H9 (cell line): ENCODE data around the gene TMEM248. TPM values are rescaled to one million over a fixed set of nuclear protein-coding genes. Genes with fewer than 3 reads are reported as not detected.
"Not testable (repeated sequence)": the region's sequence is repeated elsewhere in the genome, so short reads cannot be mapped to it uniquely, and the experiment has no call there.

Experiments used
- DNase-seq: peaks from one replicate; pipeline ENCODE4 v3.0.0-alpha.2; 2017
- H2AFZ ChIP-seq: one replicate; pipeline ENCODE4 v1.6.1; 2013; ENCODE audit warnings: mild to moderate bottlenecking, low read length, control low read depth, moderate library complexity
- H2AK5ac ChIP-seq: 2 replicates; pipeline ENCODE4 v1.6.1; 2013; ENCODE audit warnings: low read length, control low read depth, mixed read lengths; ENCODE audit not compliant: insufficient read length
- H2BK120ac ChIP-seq: one replicate; pipeline ENCODE4 v1.6.1; 2013; ENCODE audit warnings: low read depth, mild to moderate bottlenecking, low read length, control low read depth, inconsistent platforms; ENCODE audit not compliant: poor library complexity, severe bottlenecking
- H2BK12ac ChIP-seq: 2 replicates; pipeline ENCODE4 v1.6.1; 2013; ENCODE audit warnings: low read length, control low read depth, mixed read lengths, low read depth; ENCODE audit not compliant: insufficient read length
- H2BK15ac ChIP-seq: 2 replicates; pipeline ENCODE4 v1.6.1; 2013; ENCODE audit warnings: low read depth, low read length, control low read depth
- H2BK20ac ChIP-seq: one replicate; pipeline ENCODE4 v1.6.1; 2013; ENCODE audit warnings: low read depth, mild to moderate bottlenecking, low read length, control low read depth, inconsistent platforms; ENCODE audit not compliant: poor library complexity, severe bottlenecking
- H2BK5ac ChIP-seq: 2 replicates; pipeline ENCODE4 v1.6.1; 2013; ENCODE audit warnings: low read length, control low read depth, mixed read lengths; ENCODE audit not compliant: insufficient read length
- H3K14ac ChIP-seq: 2 replicates; pipeline ENCODE4 v1.6.1; 2013; ENCODE audit warnings: low read length, control low read depth; ENCODE audit not compliant: insufficient read depth
- H3K18ac ChIP-seq: 2 replicates; pipeline ENCODE4 v1.6.1; 2013; ENCODE audit warnings: low read depth, mild to moderate bottlenecking, mixed read lengths, low read length, control low read depth; ENCODE audit not compliant: insufficient read length
- H3K23ac ChIP-seq: 2 replicates; pipeline ENCODE4 v1.6.1; 2013; ENCODE audit warnings: low read length, control low read depth, mixed read lengths, low read depth; ENCODE audit not compliant: insufficient read length
- H3K23me2 ChIP-seq: 2 replicates; pipeline ENCODE4 v1.6.1; 2013; ENCODE audit warnings: low read depth, mild to moderate bottlenecking, mixed read lengths, low read length, control low read depth; ENCODE audit not compliant: insufficient read length, poor library complexity, severe bottlenecking
- H3K27ac ChIP-seq: 2 replicates; pipeline ENCODE4 v1.5.1; 2013; ENCODE audit warnings: low read length, control low read depth, mixed read lengths, low read depth; ENCODE audit not compliant: insufficient read length
- H3K27me3 ChIP-seq: 2 replicates; pipeline ENCODE4 v1.6.1; 2013; ENCODE audit warnings: low read length, control low read depth, inconsistent platforms; ENCODE audit not compliant: insufficient read depth
- H3K4ac ChIP-seq: 2 replicates; pipeline ENCODE4 v1.6.1; 2013; ENCODE audit warnings: low read depth, mild to moderate bottlenecking, control low read depth, inconsistent platforms, low read length, moderate library complexity
- H3K4me1 ChIP-seq: 2 replicates; pipeline ENCODE4 v1.6.1; 2013; ENCODE audit warnings: low read length, control low read depth, inconsistent platforms; ENCODE audit not compliant: insufficient read depth
- H3K4me2 ChIP-seq: 2 replicates; pipeline ENCODE4 v1.6.1; 2013; ENCODE audit warnings: low read length, control low read depth, mixed read lengths; ENCODE audit not compliant: insufficient read length, insufficient read depth
- H3K56ac ChIP-seq: 2 replicates; pipeline ENCODE4 v1.6.1; 2013; ENCODE audit warnings: low read depth, mild to moderate bottlenecking, mixed read lengths, low read length, control low read depth; ENCODE audit not compliant: insufficient read length
- H3K79me1 ChIP-seq: 2 replicates; pipeline ENCODE4 v1.6.1; 2013; ENCODE audit warnings: low read depth, mild to moderate bottlenecking, moderate library complexity, low read length, control low read depth, inconsistent platforms; ENCODE audit not compliant: insufficient read depth, poor library complexity, severe bottlenecking
- H3K79me2 ChIP-seq: 2 replicates; pipeline ENCODE4 v1.6.1; 2013; ENCODE audit warnings: low read length, control low read depth, inconsistent platforms; ENCODE audit not compliant: insufficient read depth
- H3K9ac ChIP-seq: 2 replicates; pipeline ENCODE4 v1.6.1; 2013; ENCODE audit warnings: low read length, control low read depth, mixed read lengths; ENCODE audit not compliant: insufficient read length; ENCODE audit errors: extremely low read depth
- H3K9me3 ChIP-seq: one replicate; pipeline ENCODE4 v1.6.1; 2013; ENCODE audit warnings: low read depth, low read length, inconsistent platforms; ENCODE audit not compliant: control insufficient read depth
- H3T11ph ChIP-seq: one replicate; pipeline ENCODE4 v1.6.1; 2013; ENCODE audit warnings: mild to moderate bottlenecking, low read length, control low read depth, inconsistent platforms
- H4K20me1 ChIP-seq: one replicate; pipeline ENCODE4 v1.6.1; 2013; ENCODE audit not compliant: control insufficient read depth, insufficient read length, insufficient read depth
- H4K5ac ChIP-seq: 2 replicates; pipeline ENCODE4 v1.6.1; 2013; ENCODE audit warnings: low read depth, mild to moderate bottlenecking, mixed read lengths, low read length, control low read depth; ENCODE audit not compliant: insufficient read length
- H4K8ac ChIP-seq: replicated peaks from 2 replicates; pipeline ENCODE4 v1.6.1; 2013; ENCODE audit warnings: low read length, control low read depth, mixed read lengths, low read depth; ENCODE audit not compliant: insufficient read length
- H4K91ac ChIP-seq: 2 replicates; pipeline ENCODE4 v1.6.1; 2013; ENCODE audit warnings: low read depth, mild to moderate bottlenecking, moderate library complexity, mixed read lengths, low read length, control low read depth; ENCODE audit not compliant: insufficient read length
- H3K27ac Mint-ChIP-seq, 3 experiments: 2 replicates in 2 of 3; 3 replicates in 1 of 3; pipeline ENCODE4 v1.8.0; 2020 to 2021; ENCODE audit warnings: mixed read lengths in 3 of 3, mild to moderate bottlenecking in 1 of 3, moderate library complexity in 1 of 3
- H3K27me3 Mint-ChIP-seq: 2 replicates; pipeline ENCODE4 v1.8.0; 2021; ENCODE audit warnings: low read depth, mild to moderate bottlenecking, moderate library complexity, mixed read lengths
- H3K36me3 Mint-ChIP-seq, 3 experiments: 2 replicates in 2 of 3; 3 replicates in 1 of 3; pipeline ENCODE4 v1.8.0; 2020 to 2021; ENCODE audit warnings: low read depth in 3 of 3, mixed read lengths in 3 of 3; ENCODE audit not compliant: insufficient read depth in 1 of 3
- H3K4me1 Mint-ChIP-seq, 2 experiments: 2 replicates each; pipeline ENCODE4 v1.8.0; 2020; ENCODE audit warnings: mixed read lengths in 2 of 2
- H3K4me3 Mint-ChIP-seq, 2 experiments: 2 replicates in 1 of 2; 3 replicates in 1 of 2; pipeline ENCODE4 v1.8.0; 2020 to 2021; ENCODE audit warnings: mild to moderate bottlenecking in 2 of 2, mixed read lengths in 2 of 2, moderate library complexity in 1 of 2
- H3K9me3 Mint-ChIP-seq, 2 experiments: 2 replicates in 1 of 2; 3 replicates in 1 of 2; pipeline ENCODE4 v1.8.0; 2020; ENCODE audit warnings: mild to moderate bottlenecking in 2 of 2, mixed read lengths in 2 of 2, moderate library complexity in 1 of 2
- WGBS: extraction: QIAGEN DNeasy Blood & Tissue Kit; methylation state at CpG from one replicate; pipeline ENCODE4 v1.1.7; 2013; ENCODE audit warnings: missing lambda C conversion rate, low lambda C conversion rate, mixed read lengths; ENCODE audit not compliant: insufficient read length; ENCODE audit errors: extremely low coverage; 5-methylcytosine and 5-hydroxymethylcytosine counted together
- total RNA-seq: library from RNA; stranded (reverse); gene quantifications from 2 replicates; pipeline ENCODE4 v1.2.1, GENCODE V29; 2021

The TMEM248 gene
- total RNA-seq, 1 experiment from 2014 or later: 74.2 TPM

DNA sequence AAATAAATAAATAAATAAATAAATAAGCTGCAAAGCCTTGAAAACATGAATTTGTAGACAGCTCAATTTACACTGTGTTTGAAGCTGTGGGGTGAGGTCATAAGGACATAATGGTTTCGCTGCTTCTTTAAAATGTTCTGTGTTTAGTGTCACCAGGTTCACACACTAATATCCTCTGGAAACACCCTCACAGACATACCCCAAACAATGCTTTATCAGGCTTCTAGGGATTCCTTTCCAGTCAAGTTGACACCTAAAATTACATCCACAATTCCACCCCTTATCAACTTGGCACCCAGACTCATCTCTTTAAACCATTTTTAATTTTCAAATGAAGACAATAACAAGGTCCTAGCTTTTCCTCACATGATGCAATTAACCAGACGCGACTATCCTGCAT, 68.5 kb downstream of the TMEM248 start:
- not testable (repeated sequence) for H3K27ac ChIP-seq, H2BK12ac ChIP-seq, H3K23me2 ChIP-seq, H2BK120ac ChIP-seq, H3K4me1 ChIP-seq, H3K56ac ChIP-seq, H3K14ac ChIP-seq, H3K27ac Mint-ChIP-seq, H3K18ac ChIP-seq, H4K20me1 ChIP-seq, H3K9me3 ChIP-seq, H3K27me3 Mint-ChIP-seq, H3T11ph ChIP-seq, H2BK15ac ChIP-seq, DNase-seq, H3K9ac ChIP-seq, H3K27me3 ChIP-seq, H3K9me3 Mint-ChIP-seq, H2BK20ac ChIP-seq, H4K91ac ChIP-seq, H2BK5ac ChIP-seq, H3K4ac ChIP-seq, H4K5ac ChIP-seq, H2AK5ac ChIP-seq, H3K4me3 Mint-ChIP-seq, H3K4me2 ChIP-seq, H3K23ac ChIP-seq, H2AFZ ChIP-seq, H4K8ac ChIP-seq, H3K4me1 Mint-ChIP-seq, H3K79me2 ChIP-seq, H3K79me1 ChIP-seq
- peaks cover 12 to 45% (median 36%) of the 10 kb centered on the region in 3 experiments; a peak in 6 of 7 replicates for H3K36me3 Mint-ChIP-seq
- WGBS: no CpG with 5 or more reads among the region's 3 CpGs

DNA sequence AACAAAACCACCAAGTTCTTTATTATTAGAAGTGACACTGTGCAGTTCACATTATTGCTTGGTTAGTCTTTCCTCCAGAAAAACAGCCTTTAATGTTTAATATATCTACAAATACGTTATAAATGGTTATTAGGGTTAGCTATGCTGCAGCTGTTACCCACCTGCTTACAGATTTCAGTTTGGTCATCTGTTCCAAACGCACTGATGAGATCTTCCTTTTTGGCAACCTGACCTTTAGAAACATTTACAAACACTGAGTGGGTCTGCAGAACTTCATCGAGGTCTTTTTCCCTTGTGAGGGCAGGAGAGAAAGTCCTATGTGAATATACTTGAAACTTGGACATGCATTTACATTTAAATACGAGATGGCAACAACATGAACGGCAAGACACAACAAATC, 73.0 kb downstream of the TMEM248 start:
- H3K56ac ChIP-seq, H3K4ac ChIP-seq, H3K9me3 Mint-ChIP-seq, H3K23me2 ChIP-seq, H3K27ac Mint-ChIP-seq, H2AK5ac ChIP-seq, H4K20me1 ChIP-seq, H3K79me2 ChIP-seq, H3T11ph ChIP-seq, H4K8ac ChIP-seq, H2BK120ac ChIP-seq, H3K9ac ChIP-seq, H3K27me3 Mint-ChIP-seq, H4K5ac ChIP-seq, H3K27me3 ChIP-seq, H4K91ac ChIP-seq, H2BK20ac ChIP-seq, H2BK5ac ChIP-seq, H3K4me1 ChIP-seq, H3K79me1 ChIP-seq, H2BK15ac ChIP-seq, H3K23ac ChIP-seq, H3K14ac ChIP-seq, H3K27ac ChIP-seq, H3K9me3 ChIP-seq, H3K18ac ChIP-seq, H3K4me2 ChIP-seq, H2BK12ac ChIP-seq, DNase-seq, H2AFZ ChIP-seq: not testable (repeated sequence)
- Mint-ChIP-seq H3K4me1 (peaks cover 8 to 13% of the 10 kb centered on the region in 2 experiments), H3K36me3 (peaks cover 12 to 35% (median 24%) of the 10 kb centered on the region in 3 experiments; a peak in 6 of 7 replicates), H3K4me3 (peak overlapping the region; percentile 86 to 98)
- WGBS: no CpG with 5 or more reads among the region's 5 CpGs
